D721Med (cell line): Measurements from ENCODE around the gene OR2T27.
"Not testable (repeated sequence)": the region's sequence is repeated elsewhere in the genome, so short reads cannot be mapped to it uniquely, and the experiment has no call there.

Experiments used
- DNase-seq: peaks from one replicate; pipeline ENCODE4 v3.0.0; 2011; ENCODE audit warnings: low spot score; ENCODE audit not compliant: insufficient read length
- FAIRE-seq: peaks from 2 replicates; lab custom pipeline; 2011; peaks lifted over from hg19 to GRCh38; lab: Jason Lieb, UNC
- TF ChIP-seq, protein P1 (sequence below): IDR thresholded peaks from 2 replicates; pipeline ENCODE4 v1.5.1; 2012; ENCODE audit warnings: mild to moderate bottlenecking, control low read depth; ENCODE audit not compliant: insufficient read depth; ENCODE audit errors: missing control alignments

The OR2T27 gene

DNA sequence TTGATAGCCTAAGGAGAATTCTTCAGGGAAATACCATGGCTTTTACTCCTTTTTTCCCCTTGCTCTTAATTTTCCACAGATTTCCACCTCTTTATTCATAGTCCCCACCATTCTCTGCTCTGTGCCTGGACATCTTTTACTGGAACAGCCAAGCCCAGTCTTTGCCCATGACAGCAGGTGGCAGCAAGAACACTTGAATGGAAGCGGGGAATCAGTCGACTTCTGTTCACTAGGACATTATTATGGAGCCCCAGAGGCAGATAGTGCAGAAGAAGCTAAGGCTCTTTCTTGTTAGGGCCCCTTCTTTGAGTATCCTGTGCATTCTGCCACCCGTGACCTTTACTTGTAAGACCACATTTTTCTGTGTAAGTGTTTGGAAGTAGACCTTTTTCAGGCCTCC, 40.9 kb upstream of the OR2T27 start:
- DNase-seq, result no peak
- TF ChIP-seq, protein P1, sequence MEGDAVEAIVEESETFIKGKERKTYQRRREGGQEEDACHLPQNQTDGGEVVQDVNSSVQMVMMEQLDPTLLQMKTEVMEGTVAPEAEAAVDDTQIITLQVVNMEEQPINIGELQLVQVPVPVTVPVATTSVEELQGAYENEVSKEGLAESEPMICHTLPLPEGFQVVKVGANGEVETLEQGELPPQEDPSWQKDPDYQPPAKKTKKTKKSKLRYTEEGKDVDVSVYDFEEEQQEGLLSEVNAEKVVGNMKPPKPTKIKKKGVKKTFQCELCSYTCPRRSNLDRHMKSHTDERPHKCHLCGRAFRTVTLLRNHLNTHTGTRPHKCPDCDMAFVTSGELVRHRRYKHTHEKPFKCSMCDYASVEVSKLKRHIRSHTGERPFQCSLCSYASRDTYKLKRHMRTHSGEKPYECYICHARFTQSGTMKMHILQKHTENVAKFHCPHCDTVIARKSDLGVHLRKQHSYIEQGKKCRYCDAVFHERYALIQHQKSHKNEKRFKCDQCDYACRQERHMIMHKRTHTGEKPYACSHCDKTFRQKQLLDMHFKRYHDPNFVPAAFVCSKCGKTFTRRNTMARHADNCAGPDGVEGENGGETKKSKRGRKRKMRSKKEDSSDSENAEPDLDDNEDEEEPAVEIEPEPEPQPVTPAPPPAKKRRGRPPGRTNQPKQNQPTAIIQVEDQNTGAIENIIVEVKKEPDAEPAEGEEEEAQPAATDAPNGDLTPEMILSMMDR, result no peak
- no peak for FAIRE-seq

DNA sequence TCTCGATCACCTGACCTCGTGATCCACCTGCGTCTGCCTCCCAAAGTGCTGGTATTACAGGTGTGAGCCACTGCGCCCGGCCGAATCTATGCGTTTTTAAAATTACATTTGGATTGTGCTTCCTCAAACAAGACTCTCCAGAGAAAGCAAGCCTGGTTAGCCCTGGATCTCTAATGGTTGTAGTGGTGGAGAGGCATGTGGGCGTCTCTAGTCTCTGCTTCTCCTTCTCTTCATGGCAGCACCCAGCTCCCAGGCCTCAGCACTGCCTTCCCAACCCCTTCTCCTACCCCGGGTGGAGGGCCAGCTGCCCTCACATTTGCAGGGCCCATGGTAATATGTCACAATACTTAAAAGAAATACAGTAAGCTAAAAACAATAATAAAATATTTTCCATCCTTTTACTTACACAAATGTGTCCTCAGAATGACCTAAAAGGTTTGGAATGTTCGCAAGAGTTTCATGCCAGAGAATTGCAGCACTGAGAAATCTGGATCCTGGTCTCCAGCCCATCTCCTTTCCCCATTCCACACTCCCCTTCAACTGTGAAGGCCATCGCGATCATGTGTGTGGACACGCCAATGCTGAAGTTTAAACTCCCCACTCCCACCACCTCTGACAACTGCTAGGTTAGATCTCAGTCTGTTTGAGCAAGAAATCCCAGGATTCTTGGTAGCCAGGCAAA, 40.3 kb upstream of the OR2T27 start:
- DNase-seq, result no peak
- no peak for FAIRE-seq
- TF ChIP-seq, protein P1, result no peak

DNA sequence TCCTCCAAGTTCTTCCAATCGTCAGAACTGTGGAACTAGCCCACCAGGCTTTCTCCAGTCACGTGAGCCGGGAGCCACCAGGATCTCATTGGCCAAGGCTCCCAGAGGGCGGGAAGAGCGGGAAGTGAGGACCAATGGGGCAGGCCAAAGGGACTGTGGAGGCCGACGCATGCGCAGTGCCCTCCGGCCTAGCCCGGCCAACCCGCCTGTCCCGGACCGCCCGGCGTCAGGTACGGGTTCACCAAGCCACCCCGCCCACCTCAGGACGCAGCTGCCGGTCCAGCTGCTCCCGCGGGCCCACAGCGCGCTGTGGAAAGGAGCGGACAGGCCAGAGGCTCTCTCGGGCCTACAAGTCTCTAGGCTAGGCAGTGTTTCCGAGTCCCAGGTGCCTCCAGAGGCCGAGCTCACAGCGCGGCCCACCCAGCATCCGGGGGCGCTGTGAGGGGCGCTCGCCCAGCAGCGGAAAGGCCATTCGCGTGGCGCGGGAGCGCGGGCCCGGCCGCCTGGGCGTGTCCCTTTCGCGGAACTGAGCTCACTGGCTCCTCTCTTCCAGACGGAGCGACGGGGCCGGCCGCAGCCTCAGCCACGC, 36.3 kb upstream of the OR2T27 start:
- DNase-seq (no peak), FAIRE-seq (no peak)
- TF ChIP-seq, protein P1, result no peak

DNA sequence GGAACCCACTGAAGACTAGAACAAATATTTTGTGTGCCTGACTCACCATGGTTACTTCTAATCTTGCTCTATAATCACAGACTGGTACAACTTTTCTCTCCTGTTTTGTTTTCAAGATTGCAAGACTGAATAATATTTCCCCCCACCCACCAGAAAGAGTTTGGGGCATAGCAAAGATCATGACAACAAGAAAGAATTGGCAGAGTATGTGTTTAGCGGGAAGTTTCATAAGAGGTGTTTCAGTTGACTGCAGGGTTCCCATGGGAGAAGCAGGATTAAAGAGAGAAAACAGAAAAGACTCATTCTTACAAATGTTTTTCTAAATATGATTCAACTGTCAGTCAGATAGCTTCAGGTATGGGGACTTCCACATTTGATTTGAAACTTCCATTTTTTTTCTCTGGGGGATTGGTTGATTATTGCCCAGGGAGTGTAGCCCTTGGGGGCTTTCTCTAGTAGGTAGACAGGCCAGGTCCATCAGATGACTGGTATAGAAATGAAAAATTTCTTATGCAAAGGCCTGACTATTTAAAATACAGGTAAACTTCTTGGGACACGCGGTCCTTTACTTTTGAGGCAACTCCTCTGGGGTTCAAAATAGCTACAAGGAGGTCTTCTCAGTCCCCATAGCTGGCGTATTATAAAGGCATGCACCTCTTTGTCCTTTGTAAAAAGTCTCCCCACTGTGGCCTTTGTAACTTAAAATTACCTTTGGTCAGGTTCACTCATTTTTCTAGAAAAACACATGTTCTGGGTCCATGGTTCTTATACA, 33.4 kb upstream of the OR2T27 start:
- DNase-seq (no peak), FAIRE-seq (no peak)
- TF ChIP-seq, protein P1, result no peak

DNA sequence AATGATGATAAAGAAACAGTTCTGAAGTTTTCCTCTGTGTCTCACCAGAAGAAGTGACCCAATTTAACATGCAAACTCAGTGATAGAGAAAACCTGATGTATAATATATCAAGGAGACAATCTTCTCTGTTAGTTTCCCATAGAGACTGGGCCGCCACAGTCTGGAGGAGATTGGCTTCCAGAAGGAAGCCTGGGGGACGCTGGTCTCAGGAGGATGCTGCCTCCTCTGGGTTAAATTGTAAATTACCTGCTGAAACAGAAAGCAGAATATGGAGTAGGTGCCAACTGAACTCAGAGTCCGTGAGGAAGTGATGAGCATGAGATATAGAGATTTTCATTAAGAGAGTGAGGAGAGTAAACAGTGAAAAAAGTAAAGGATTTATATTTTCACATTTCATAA, 31.5 kb upstream of the OR2T27 start:
- DNase-seq (no peak), FAIRE-seq (no peak)
- TF ChIP-seq, protein P1, result no peak

DNA sequence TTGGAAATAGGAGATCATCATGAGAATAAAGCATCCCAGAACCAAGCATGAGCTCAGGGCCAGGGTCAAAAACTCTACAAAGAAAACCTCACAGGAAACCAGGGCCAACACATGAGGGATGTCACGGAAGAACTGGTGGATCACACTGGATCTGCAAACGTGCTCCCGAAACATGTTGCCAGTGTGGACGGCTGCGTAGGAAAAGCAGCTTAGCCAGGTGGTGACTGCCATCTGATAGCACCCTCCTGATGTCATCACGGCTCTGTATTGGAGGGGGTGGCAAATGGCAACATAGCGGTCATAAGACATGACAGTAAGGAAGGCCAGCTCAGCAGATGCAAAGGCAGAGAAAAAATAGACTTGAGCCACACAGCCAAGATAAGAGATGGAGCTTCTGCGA, 26.3 kb upstream of the OR2T27 start:
- TF ChIP-seq, protein P1, result no peak
- DNase-seq (no peak), FAIRE-seq (no peak)

DNA sequence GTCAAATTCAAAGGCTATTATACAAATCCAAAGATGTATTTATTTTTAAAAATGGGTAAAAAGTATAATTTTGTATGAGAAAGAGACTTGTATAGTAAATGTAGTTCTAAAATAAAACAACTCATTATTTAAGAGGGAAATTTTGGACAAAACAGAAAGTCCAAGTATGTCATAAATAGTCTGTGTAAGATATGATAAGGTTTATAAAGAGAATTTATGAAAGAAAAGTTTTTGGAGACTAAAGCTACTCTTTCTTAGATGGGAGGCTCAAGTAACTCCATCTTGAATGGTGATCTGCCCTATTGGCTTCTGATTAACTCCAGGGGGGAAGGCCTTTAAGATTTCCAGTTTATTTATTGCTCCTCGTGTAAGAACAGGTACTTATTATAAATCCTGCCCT, 14.7 kb upstream of the OR2T27 start:
- TF ChIP-seq, protein P1, result no peak
- DNase-seq, result no peak
- no peak for FAIRE-seq

DNA sequence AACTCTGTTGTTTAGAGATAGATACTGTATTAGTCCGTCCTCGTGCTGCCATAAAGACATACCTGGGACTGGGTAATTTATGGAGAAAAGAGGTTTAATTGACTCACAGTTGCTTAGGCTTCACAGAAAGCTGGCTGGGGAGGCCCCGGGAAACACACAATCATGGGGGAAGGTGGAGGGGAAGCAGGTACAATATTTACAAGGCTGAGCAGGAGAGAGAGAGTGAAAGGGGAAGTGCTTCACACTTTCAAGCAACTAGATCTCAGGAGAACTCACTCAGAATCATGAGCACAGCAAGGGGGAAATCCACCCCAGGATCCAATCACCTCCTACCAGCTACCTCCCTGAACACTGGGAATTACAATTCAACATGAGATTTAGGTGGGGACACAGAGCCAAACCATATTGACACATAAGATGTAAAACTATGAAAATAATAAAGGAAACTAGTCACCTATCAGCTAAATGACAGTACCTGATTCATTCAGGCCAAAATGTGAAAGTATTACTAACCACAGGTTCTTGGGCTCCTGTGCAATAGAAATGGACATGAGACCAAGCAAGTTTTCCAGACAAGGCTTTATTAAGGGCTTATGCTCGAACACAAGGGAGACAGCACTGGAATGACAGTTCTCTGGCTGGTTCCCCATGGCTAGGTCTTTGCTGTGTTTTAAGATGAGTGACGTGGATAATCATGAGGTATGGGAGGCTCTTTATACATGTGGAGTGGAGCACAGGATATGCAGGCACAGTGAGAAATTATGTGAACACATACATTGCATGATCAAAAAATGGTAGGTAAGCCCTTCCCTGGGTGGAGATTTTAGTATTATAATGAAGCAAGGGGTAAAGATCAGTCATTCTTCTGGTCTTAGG, 8.4 kb upstream of the OR2T27 start:
- not testable (repeated sequence) for FAIRE-seq

DNA sequence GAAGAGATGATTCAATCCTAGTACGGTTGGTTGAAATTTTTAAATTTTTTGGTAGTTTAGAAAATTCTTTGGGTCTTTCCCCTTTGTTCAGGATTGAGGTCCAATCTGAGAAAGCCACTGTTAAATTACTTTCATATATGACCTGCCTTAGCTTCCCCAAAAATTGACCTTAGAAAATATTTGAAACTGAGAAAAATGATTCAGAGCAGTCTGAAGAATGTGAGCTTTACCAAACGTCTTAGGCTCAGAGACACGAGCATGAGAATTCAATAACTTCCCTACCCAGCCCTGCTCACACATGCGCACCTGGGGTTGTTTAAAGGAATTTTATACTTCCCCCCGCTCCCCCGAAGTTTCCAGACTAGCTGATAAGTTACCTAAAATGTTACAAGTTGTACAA, 1.5 kb upstream of the OR2T27 start:
- FAIRE-seq, DNase-seq: not testable (repeated sequence)

More for the DNA sequence above, 8.4 kb upstream of the OR2T27 start:
- DNase-seq, result not testable (repeated sequence)
